GM21367 (cell line): ENCODE results near the gene SLC28A1.

Source experiments
- ATAC-seq: cut with Tn5 transposase; IDR thresholded peaks from one replicate; pipeline ENCODE4 v1.9.1; 2021; ENCODE audit not compliant: unreplicated experiment

Gene SLC28A1

GRCh38 chr15:84990507-84990906 lies 106.0 kb downstream of the SLC28A1 start:
- ATAC-seq: no peak

- no peak for ATAC-seq
Observed at GRCh38 chr15:84991014-84991712, 106.7 kb downstream of the SLC28A1 start.

GRCh38 chr15:84992157-84992944 lies 107.9 kb downstream of the SLC28A1 start:
- no peak for ATAC-seq
